Measurements from ENCODE around the gene SERPINB10.

GRCh38 chr18:63858456-63858855 is 49.3 kb upstream of the SERPINB10 start:
- no peak for TF ChIP-seq CTCF (IDR thresholded peaks at IDR 0.05 in 8 of 11, conservative IDR thresholded peaks at IDR 0.05 in 3 of 11)
- no peak for TF ChIP-seq POLR2AphosphoS5 (IDR thresholded peaks at IDR 0.05)
